K562 (cell line): Measurements from ENCODE around the gene KCNN4. TPM values are rescaled to one million over a fixed set of nuclear protein-coding genes. Genes with fewer than 3 reads are reported as not detected.

ENCODE experiments used
- BRD4 ChIP-seq: fragments of 200-600 bp; sonication (generic); IDR thresholded peaks from 2 replicates; pipeline ENCODE4 v1.6.1; 2017; ENCODE audit warnings: inconsistent platforms
- BRD9 ChIP-seq: fragments of 450-650 bp; IDR thresholded peaks from 2 replicates; pipeline ENCODE4 v1.6.1; 2018; ENCODE audit warnings: low read depth; ENCODE audit not compliant: partially characterized antibody
- CHD1 ChIP-seq: fragments of 200-600 bp; sonication (generic); IDR thresholded peaks from one replicate; pipeline ENCODE4 v1.6.1; 2012; ENCODE audit warnings: mild to moderate bottlenecking, moderate library complexity, low read length, inconsistent platforms
- FOXA3 ChIP-seq, 2 experiments: fragments of 450-650 bp in 1 of 2; sonication (generic) in 1 of 2; formaldehyde crosslinking; IDR thresholded peaks in 1 of 2; conservative IDR thresholded peaks in 1 of 2; 2 replicates each; pipeline versions ENCODE4 v1.4.0 to v1.8.0; 2020 to 2022; ENCODE audit warnings: mild to moderate bottlenecking in 2 of 2, missing genetic modification reagents in 1 of 2
- HLTF ChIP-seq: fragments of 450-650 bp; IDR thresholded peaks from 2 replicates; pipeline ENCODE4 v1.6.1; 2016
- HSF4 ChIP-seq: fragments of 250-450 bp; sonication (Bioruptor Pico); IDR thresholded peaks from 2 replicates; pipeline ENCODE4 v2.1.2; 2022; ENCODE audit warnings: mild to moderate bottlenecking, moderate library complexity, borderline replicate concordance
- KLF13 ChIP-seq: fragments of 450-650 bp; IDR thresholded peaks from 2 replicates; pipeline ENCODE4 v1.6.1; 2016; ENCODE audit warnings: missing genetic modification characterization, low read depth, mild to moderate bottlenecking, missing compliant biosample characterization, moderate library complexity, borderline replicate concordance
- KLF6 ChIP-seq: fragments of 250-450 bp; sonication (Bioruptor Pico); IDR thresholded peaks from 2 replicates; pipeline ENCODE4 v1.4.0; 2020; ENCODE audit warnings: mild to moderate bottlenecking, moderate library complexity, borderline replicate concordance
- MAFG ChIP-seq: fragments of 450-650 bp; conservative IDR thresholded peaks from 2 replicates; pipeline ENCODE4 v1.6.1; 2016; ENCODE audit warnings: missing genetic modification characterization, missing compliant biosample characterization
- MCM2 ChIP-seq: fragments of 450-650 bp; IDR thresholded peaks from 2 replicates; pipeline ENCODE4 v1.6.1; 2017; ENCODE audit warnings: low read depth, mild to moderate bottlenecking
- NKRF ChIP-seq: fragments of 450-650 bp; IDR thresholded peaks from 2 replicates; pipeline ENCODE4 v1.6.1; 2016; ENCODE audit warnings: borderline replicate concordance
- RBBP5 ChIP-seq: fragments of 200-600 bp; sonication (generic); IDR thresholded peaks from 2 replicates; pipeline ENCODE4 v1.6.1; 2012; ENCODE audit warnings: borderline replicate concordance, mild to moderate bottlenecking, low read length, control low read depth, inconsistent platforms; ENCODE audit not compliant: insufficient read depth, poor library complexity, severe bottlenecking
- TEAD4 ChIP-seq, 2 experiments: sonication (generic) in 1 of 2; formaldehyde crosslinking in 1 of 2; IDR thresholded peaks; 2 replicates each; pipeline versions ENCODE4 v1.6.1 to v1.8.0; 2012 to 2022; ENCODE audit warnings: borderline replicate concordance in 1 of 2, inconsistent platforms in 1 of 2, low read length in 1 of 2, mild to moderate bottlenecking in 1 of 2, missing genetic modification reagents in 1 of 2
- TSC22D4 ChIP-seq: fragments of 450-650 bp; IDR thresholded peaks from 2 replicates; pipeline ENCODE4 v1.6.1; 2016; ENCODE audit warnings: missing genetic modification characterization, missing biosample characterization, control low read depth
- ZBTB17 ChIP-seq: fragments of 450-650 bp; formaldehyde crosslinking; IDR thresholded peaks from 2 replicates; pipeline ENCODE4 v1.4.0; 2020; ENCODE audit warnings: mild to moderate bottlenecking
- ZBTB9 ChIP-seq: fragments of 450-650 bp; formaldehyde crosslinking; IDR thresholded peaks from 2 replicates; pipeline ENCODE4 v1.4.0; 2020; ENCODE audit warnings: mild to moderate bottlenecking, moderate library complexity
- ZNF140 ChIP-seq: fragments of 250-450 bp; sonication (Bioruptor Pico); IDR thresholded peaks from 2 replicates; pipeline ENCODE4 v1.8.0; 2021; ENCODE audit warnings: moderate library complexity, mild to moderate bottlenecking, inconsistent platforms
- ZNF197 ChIP-seq: fragments of 200-800 bp; sonication (Bioruptor generic); IDR thresholded peaks from 2 replicates; pipeline ENCODE4 v1.6.1; 2016; ENCODE audit warnings: low read depth, missing genetic modification characterization, missing compliant biosample characterization
- ZNF740 ChIP-seq, 3 experiments: fragments of 200-800 bp in 1 of 3; sonication (Bioruptor generic) in 1 of 3; sonication (generic) in 1 of 3; formaldehyde crosslinking in 1 of 3; IDR thresholded peaks; 2 replicates each; pipeline versions ENCODE4 v1.6.1 to v1.8.0; 2016 to 2022; ENCODE audit warnings: mild to moderate bottlenecking in 2 of 3, missing compliant biosample characterization in 2 of 3, missing genetic modification characterization in 2 of 3, missing genetic modification reagents in 1 of 3
- polyA plus RNA-seq, 8 experiments: library from polyadenylated mRNA; depleted of rRNA in 4 of 8; stranded (reverse) in 5 of 8; unstranded in 3 of 8; fragments of >200 nt; fragmentation: Nextera tagmentation in 2 of 8; fragmentation: Illumina TruSeq in 1 of 8; extraction: Ambion mirVana in 2 of 8; extraction: Trizol in 1 of 8; gene quantifications; 2 replicates each; pipeline versions ENCODE4 v1.2.1 to v1.2.3, GENCODE V29; 2011 to 2014; ENCODE audit warnings: inconsistent platforms in 1 of 8, missing spikeins in 1 of 8
- total RNA-seq, 7 experiments: library from RNA; depleted of rRNA in 6 of 7; stranded (reverse); fragments of >200 nt in 6 of 7; fragmentation: Illumina TruSeq in 2 of 7; extraction: Trizol in 2 of 7; gene quantifications; 2 replicates each; pipeline versions ENCODE4 v1.2.1 to v1.2.3, GENCODE V29; 2011 to 2021; ENCODE audit warnings: low replicate concordance in 1 of 7

KCNN4 gene
- total and polyA plus RNA-seq, 9 of the 15 experiments (the other 6 are each of a cell fraction or from before 2014, with no cell fraction given), result 0.53 to 37.7 (median 25.9) TPM

- TF ChIP-seq FOXA3 (CRISPR knock-in tag; conservative IDR thresholded peaks at IDR 0.05 in 1 of 2, IDR thresholded peaks at IDR 0.05 in 1 of 2) (peak in 1 of 2 experiments; percentile 75; a peak in 2 of 4 replicates), MCM2 (no peak), ZNF197 (CRISPR knock-in tag) (no peak), HLTF (no peak), CHD1 (peak; percentile 65), BRD4 (no peak), TSC22D4 (tag) (no peak), ZNF740 (CRISPR knock-in tag; IDR thresholded peaks at IDR 0.05) (no peak), ZNF740 (tag; IDR thresholded peaks at IDR 0.05) (no peak), BRD9 (peak; percentile 74), TEAD4 (IDR thresholded peaks at IDR 0.05; ENCODE audit: low read length) (no peak; the same call in 1 of the 2 replicates), TEAD4 (CRISPR knock-in tag; IDR thresholded peaks at IDR 0.05; ENCODE audit: borderline replicate concordance) (no peak), RBBP5 (no peak), KLF13 (no peak), MAFG (tag) (no peak), ZBTB17 (CRISPR knock-in tag) (no peak), KLF6 (CRISPR knock-in tag) (no peak), HSF4 (CRISPR knock-in tag) (no peak), NKRF (0 out of 2 replicates have a peak, but pooled peaks have one; percentile 11), ZBTB9 (CRISPR knock-in tag) (no peak), ZNF140 (CRISPR knock-in tag) (no peak)
Observed at GRCh38 chr19:43779820-43780219, 953 bp downstream of the KCNN4 start (continued).
